ENCODE data around the gene TRIM50. TPM values are rescaled to one million over a fixed set of nuclear protein-coding genes. Genes with fewer than 3 reads are reported as not detected.
"Not testable (repeated sequence)": the region's sequence is repeated elsewhere in the genome, so short reads cannot be mapped to it uniquely, and the experiment has no call there.

Gene TRIM50
- total and polyA plus RNA-seq, 3 experiments from 2014 or later, result not detected

GRCh38 chr7:73304612-73305387 is 23.1 kb downstream of the TRIM50 start:
- H3K4me1 Mint-ChIP-seq, result peaks cover 24 to 37% (median 36%) of the 10 kb centered on the region in 3 donors
- H3K36me3 Mint-ChIP-seq, result peaks cover 0 to 52% (median 15%) of the 10 kb centered on the region in 3 donors
- H3K27ac Mint-ChIP-seq; H3K27me3 Mint-ChIP-seq; CTCF ChIA-PET; DNase-seq; H3K27me3 ChIP-seq (ENCODE audit: insufficient read depth, low read length, poor library complexity, severe bottlenecking); H3K4me3 ChIP-seq (ENCODE audit: low read length); H3K9me3 Mint-ChIP-seq; H3K27ac ChIP-seq (ENCODE audit: low read depth, low read length); H3K9me3 ChIP-seq (ENCODE audit: low read length); POLR2A ChIA-PET: not testable (repeated sequence)
- Histone ChIP-seq H3K4me1 (ENCODE audit: insufficient read depth, low read length) (peaks cover 16% of the 10 kb centered on the region), H3K36me3 (ENCODE audit: insufficient read depth, low read length) (peaks cover 15% of the 10 kb centered on the region)
- H3K4me3 Mint-ChIP-seq, result peak overlapping the region in 1 of 7 donors; percentile 6

- DNase-seq, result no peak
- no peaks in the 10 kb centered on the region for H3K9me3 ChIP-seq (ENCODE audit: low read length)
- Mint-ChIP-seq H3K9me3 (no peaks in the 10 kb centered on the region), H3K36me3 (peaks cover 0 to 52% (median 15%) of the 10 kb centered on the region in 3 donors), H3K27me3 (no peaks in the 10 kb centered on the region), H3K4me1 (peaks cover 22 to 33% (median 32%) of the 10 kb centered on the region in 3 donors), H3K27ac (peak overlapping the region in 1 of 8 donors; percentile 58), H3K4me3 (peak overlapping the region in 2 of 7 donors; percentile 6 to 76)
- H3K4me3 ChIP-seq (ENCODE audit: low read length), result no peak overlapping the region
- H3K4me1 ChIP-seq (ENCODE audit: insufficient read depth, low read length), result peaks cover 11% of the 10 kb centered on the region
- peaks cover 15% of the 10 kb centered on the region for H3K36me3 ChIP-seq (ENCODE audit: insufficient read depth, low read length)
- CTCF ChIA-PET, result no interaction called here
- no peak overlapping the region for H3K27ac ChIP-seq (ENCODE audit: low read depth, low read length)
- POLR2A ChIA-PET, result no interaction called here
- H3K27me3 ChIP-seq (ENCODE audit: insufficient read depth, low read length, poor library complexity, severe bottlenecking), result no peaks in the 10 kb centered on the region
Observed at GRCh38 chr7:73304071-73304470, 23.8 kb downstream of the TRIM50 start.

- Histone ChIP-seq H3K9me3 (ENCODE audit: low read length) (no peaks in the 10 kb centered on the region), H3K27me3 (ENCODE audit: insufficient read depth, low read length, poor library complexity, severe bottlenecking) (no peaks in the 10 kb centered on the region), H3K36me3 (ENCODE audit: insufficient read depth, low read length) (peaks cover 15% of the 10 kb centered on the region), H3K27ac (ENCODE audit: low read depth, low read length) (no peak overlapping the region), H3K4me1 (ENCODE audit: insufficient read depth, low read length) (peaks cover 10% of the 10 kb centered on the region), H3K4me3 (ENCODE audit: low read length) (no peak overlapping the region)
- Mint-ChIP-seq H3K27ac (no peak overlapping the region), H3K4me1 (peaks cover 19 to 28% (median 27%) of the 10 kb centered on the region in 3 donors), H3K9me3 (no peaks in the 10 kb centered on the region), H3K4me3 (no peak overlapping the region), H3K36me3 (peaks cover 0 to 49% (median 15%) of the 10 kb centered on the region in 3 donors), H3K27me3 (no peaks in the 10 kb centered on the region)
- POLR2A ChIA-PET, result no interaction called here
- no peak for DNase-seq
- CTCF ChIA-PET, result no interaction called here
Observed at GRCh38 chr7:73303546-73303945, 24.3 kb downstream of the TRIM50 start.

GRCh38 chr7:73302846-73303245 is 25.0 kb downstream of the TRIM50 start:
- H3K27me3 ChIP-seq (ENCODE audit: insufficient read depth, low read length, poor library complexity, severe bottlenecking); H3K27ac ChIP-seq (ENCODE audit: low read depth, low read length); H3K9me3 ChIP-seq (ENCODE audit: low read length); H3K4me3 ChIP-seq (ENCODE audit: low read length); H3K27ac Mint-ChIP-seq; H3K27me3 Mint-ChIP-seq; DNase-seq; CTCF ChIA-PET; H3K9me3 Mint-ChIP-seq; H3K4me1 ChIP-seq (ENCODE audit: insufficient read depth, low read length); H3K4me3 Mint-ChIP-seq; POLR2A ChIA-PET: not testable (repeated sequence)
- Mint-ChIP-seq H3K4me1 (peaks cover 14 to 21% (median 21%) of the 10 kb centered on the region in 3 donors), H3K36me3 (peaks cover 0 to 45% (median 15%) of the 10 kb centered on the region in 3 donors)
- H3K36me3 ChIP-seq (ENCODE audit: insufficient read depth, low read length), result peaks cover 15% of the 10 kb centered on the region

DNA sequence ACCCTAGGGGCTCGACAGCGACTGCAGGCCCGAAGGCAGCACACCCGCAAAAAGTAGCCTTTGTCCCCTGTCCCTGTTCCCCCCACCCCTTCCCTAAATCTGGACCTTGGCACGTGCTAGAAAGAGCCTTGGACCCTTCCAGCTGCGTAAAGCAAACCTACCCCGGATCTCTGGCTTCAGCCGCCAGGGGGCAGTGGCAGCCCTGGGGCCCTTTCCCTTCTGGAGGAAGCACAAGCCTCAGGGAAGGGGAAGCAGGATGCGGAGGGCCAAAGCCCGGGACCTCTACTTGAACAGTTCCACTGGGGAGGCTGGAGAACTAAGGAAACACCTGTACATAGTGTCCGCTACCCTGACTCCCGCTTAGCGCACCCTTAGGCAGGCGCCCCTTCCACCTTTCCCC is 26.8 kb downstream of the TRIM50 start:
- H3K4me3 ChIP-seq (ENCODE audit: low read length); H3K4me3 Mint-ChIP-seq; H3K27me3 ChIP-seq (ENCODE audit: insufficient read depth, low read length, poor library complexity, severe bottlenecking); H3K9me3 ChIP-seq (ENCODE audit: low read length); POLR2A ChIA-PET; H3K36me3 ChIP-seq (ENCODE audit: insufficient read depth, low read length); H3K27ac ChIP-seq (ENCODE audit: low read depth, low read length); CTCF ChIA-PET; H3K4me1 ChIP-seq (ENCODE audit: insufficient read depth, low read length); H3K27me3 Mint-ChIP-seq; H3K27ac Mint-ChIP-seq; H3K9me3 Mint-ChIP-seq; H3K4me1 Mint-ChIP-seq; DNase-seq: not testable (repeated sequence)
- peaks cover 0 to 30% (median 6%) of the 10 kb centered on the region in 3 donors for H3K36me3 Mint-ChIP-seq

- CTCF ChIA-PET; H3K9me3 ChIP-seq (ENCODE audit: low read length); H3K4me3 ChIP-seq (ENCODE audit: low read length); H3K9me3 Mint-ChIP-seq; H3K4me1 Mint-ChIP-seq; H3K27me3 Mint-ChIP-seq; H3K27ac ChIP-seq (ENCODE audit: low read depth, low read length); POLR2A ChIA-PET; H3K27ac Mint-ChIP-seq; H3K36me3 ChIP-seq (ENCODE audit: insufficient read depth, low read length); DNase-seq; H3K27me3 ChIP-seq (ENCODE audit: insufficient read depth, low read length, poor library complexity, severe bottlenecking); H3K4me3 Mint-ChIP-seq; H3K4me1 ChIP-seq (ENCODE audit: insufficient read depth, low read length): not testable (repeated sequence)
- peaks cover 0 to 20% (median 2%) of the 10 kb centered on the region in 3 donors for H3K36me3 Mint-ChIP-seq
Observed at GRCh38 chr7:73299812-73300211, 28.1 kb downstream of the TRIM50 start.

DNA sequence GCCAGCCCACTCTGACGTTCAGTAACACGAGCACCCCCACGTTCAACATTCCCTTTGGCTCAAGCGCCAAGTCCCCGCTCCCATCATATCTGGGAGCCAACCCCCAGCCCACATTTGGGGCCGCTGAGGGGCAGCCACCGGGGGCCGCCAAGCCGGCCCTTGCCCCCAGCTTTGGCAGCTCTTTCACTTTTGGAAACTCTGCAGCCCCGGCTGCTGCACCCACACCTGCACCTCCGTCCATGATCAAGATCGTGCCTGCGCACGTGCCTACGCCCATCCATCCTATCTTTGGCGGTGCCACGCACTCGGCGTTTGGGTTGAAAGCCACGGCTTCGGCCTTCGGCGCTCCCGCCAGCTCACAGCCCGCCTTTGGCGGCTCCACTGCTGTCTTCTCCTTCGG is 30.2 kb downstream of the TRIM50 start:
- POLR2A ChIA-PET; CTCF ChIA-PET; H3K27me3 Mint-ChIP-seq; H3K27me3 ChIP-seq (ENCODE audit: insufficient read depth, low read length, poor library complexity, severe bottlenecking); H3K9me3 Mint-ChIP-seq; H3K4me3 Mint-ChIP-seq; H3K4me3 ChIP-seq (ENCODE audit: low read length); H3K9me3 ChIP-seq (ENCODE audit: low read length); H3K4me1 ChIP-seq (ENCODE audit: insufficient read depth, low read length); H3K27ac Mint-ChIP-seq; H3K27ac ChIP-seq (ENCODE audit: low read depth, low read length); H3K36me3 Mint-ChIP-seq; H3K36me3 ChIP-seq (ENCODE audit: insufficient read depth, low read length); DNase-seq; H3K4me1 Mint-ChIP-seq: not testable (repeated sequence)

- DNase-seq; H3K27ac Mint-ChIP-seq; CTCF ChIA-PET; H3K4me1 ChIP-seq (ENCODE audit: insufficient read depth, low read length); POLR2A ChIA-PET; H3K9me3 ChIP-seq (ENCODE audit: low read length); H3K4me3 Mint-ChIP-seq; H3K36me3 ChIP-seq (ENCODE audit: insufficient read depth, low read length); H3K36me3 Mint-ChIP-seq; H3K27ac ChIP-seq (ENCODE audit: low read depth, low read length); H3K4me1 Mint-ChIP-seq; H3K27me3 Mint-ChIP-seq; H3K4me3 ChIP-seq (ENCODE audit: low read length); H3K27me3 ChIP-seq (ENCODE audit: insufficient read depth, low read length, poor library complexity, severe bottlenecking); H3K9me3 Mint-ChIP-seq: not testable (repeated sequence)
Observed at GRCh38 chr7:73297235-73297634, 30.6 kb downstream of the TRIM50 start.

Data from CD8-positive, alpha-beta memory T cell (primary cell).